B cell (primary cell): ENCODE results near the gene NOXO1.

Source experiments
- EZH2 ChIP-seq: IDR thresholded peaks from 2 replicates; pipeline ENCODE4 v1.6.1; 2012; ENCODE audit warnings: borderline replicate concordance, low read depth, mild to moderate bottlenecking, moderate library complexity, low read length; ENCODE audit not compliant: insufficient read depth, poor library complexity, severe bottlenecking
- TF ChIP-seq, protein P1 (sequence below): fragments of 200-600 bp; IDR thresholded peaks from one replicate; pipeline ENCODE4 v1.8.0; 2022; ENCODE audit warnings: antibody characterized with exemption, mild to moderate bottlenecking

DNA sequence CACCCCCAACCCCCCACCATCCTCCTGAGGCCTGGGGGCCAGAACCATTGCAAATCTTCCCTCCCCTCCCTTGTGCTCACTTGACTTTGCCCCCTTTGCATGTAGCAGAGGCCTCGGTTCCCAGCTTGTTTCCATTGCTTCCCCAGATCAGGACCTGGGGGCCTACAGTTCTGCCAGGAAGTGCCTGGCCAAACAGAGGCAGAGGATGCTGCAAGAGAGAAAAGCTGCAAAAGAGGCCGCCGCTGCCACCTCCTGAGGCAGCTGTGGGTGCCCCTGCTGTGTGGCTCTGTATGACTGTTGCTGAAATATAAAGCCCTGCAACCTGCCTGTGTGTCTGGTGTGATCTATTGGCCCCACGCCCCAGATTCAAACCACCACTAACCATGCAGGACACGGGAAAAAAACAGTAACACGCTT is 19.6 kb downstream of the NOXO1 start:
- TF ChIP-seq, protein P1, sequence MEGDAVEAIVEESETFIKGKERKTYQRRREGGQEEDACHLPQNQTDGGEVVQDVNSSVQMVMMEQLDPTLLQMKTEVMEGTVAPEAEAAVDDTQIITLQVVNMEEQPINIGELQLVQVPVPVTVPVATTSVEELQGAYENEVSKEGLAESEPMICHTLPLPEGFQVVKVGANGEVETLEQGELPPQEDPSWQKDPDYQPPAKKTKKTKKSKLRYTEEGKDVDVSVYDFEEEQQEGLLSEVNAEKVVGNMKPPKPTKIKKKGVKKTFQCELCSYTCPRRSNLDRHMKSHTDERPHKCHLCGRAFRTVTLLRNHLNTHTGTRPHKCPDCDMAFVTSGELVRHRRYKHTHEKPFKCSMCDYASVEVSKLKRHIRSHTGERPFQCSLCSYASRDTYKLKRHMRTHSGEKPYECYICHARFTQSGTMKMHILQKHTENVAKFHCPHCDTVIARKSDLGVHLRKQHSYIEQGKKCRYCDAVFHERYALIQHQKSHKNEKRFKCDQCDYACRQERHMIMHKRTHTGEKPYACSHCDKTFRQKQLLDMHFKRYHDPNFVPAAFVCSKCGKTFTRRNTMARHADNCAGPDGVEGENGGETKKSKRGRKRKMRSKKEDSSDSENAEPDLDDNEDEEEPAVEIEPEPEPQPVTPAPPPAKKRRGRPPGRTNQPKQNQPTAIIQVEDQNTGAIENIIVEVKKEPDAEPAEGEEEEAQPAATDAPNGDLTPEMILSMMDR = no peak
- no peak for TF ChIP-seq EZH2
